GM19035 (cell line): ENCODE measurements around the gene FRMD3.
A peak's percentile ranks its signal among the peaks of the same experiment; 100 is the strongest.

Source experiments
- ATAC-seq: cut with Tn5 transposase; IDR thresholded peaks from one replicate; pipeline ENCODE4 v1.9.1; 2021; ENCODE audit not compliant: unreplicated experiment

FRMD3 gene

GRCh38 chr9:83475741-83476140 is 62.5 kb downstream of the FRMD3 start:
- no peak for ATAC-seq

GRCh38 chr9:83474631-83475030 is 63.6 kb downstream of the FRMD3 start:
- ATAC-seq: no peak

DNA sequence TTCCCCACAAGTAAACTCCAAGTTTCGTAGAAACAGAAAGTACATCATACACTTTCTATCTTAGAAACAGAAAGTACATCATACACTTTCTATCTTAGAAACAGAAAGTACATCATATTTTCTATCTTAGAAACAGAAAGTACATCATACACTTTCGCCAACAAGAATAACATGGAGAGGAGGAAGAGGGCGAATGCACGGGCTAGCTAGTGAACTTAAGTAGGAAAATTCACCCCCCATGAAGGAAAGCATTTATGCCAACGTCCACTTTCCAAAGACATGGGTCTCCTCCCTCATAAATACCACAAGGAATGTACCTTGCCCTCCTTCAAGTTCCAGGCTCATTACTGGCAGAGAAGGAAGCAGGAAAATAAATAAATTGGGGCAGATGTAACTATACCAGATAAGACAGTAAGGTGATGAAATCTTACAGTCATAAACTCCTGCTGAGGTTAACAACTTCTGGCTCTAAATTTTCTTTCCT is 64.7 kb downstream of the FRMD3 start:
- peak; percentile 94 for ATAC-seq

- no peak for ATAC-seq
These were observed 65.4 kb downstream of the FRMD3 start for GRCh38 chr9:83472764-83473163.

- no peak for ATAC-seq
These were observed 66.0 kb downstream of the FRMD3 start for GRCh38 chr9:83472221-83472665.

DNA sequence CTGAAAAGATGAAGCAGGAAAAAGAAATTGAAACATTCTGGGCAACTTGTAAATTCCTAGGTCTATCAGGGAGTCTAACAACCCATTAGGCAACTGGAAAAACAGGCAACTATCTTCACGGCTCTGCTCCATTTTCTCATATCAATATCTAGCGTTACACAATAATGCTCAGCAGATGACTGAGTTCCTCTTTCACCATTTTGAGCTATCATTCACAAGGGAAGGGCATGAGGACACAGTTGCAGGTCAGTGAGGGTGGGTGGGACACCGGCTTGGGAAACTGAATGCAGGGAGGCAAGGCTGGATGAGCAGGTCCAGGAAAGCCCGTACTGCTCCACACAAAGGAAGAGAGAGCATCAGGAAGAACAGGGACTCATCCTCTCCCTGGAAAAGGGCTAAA is 67.0 kb downstream of the FRMD3 start:
- no peak for ATAC-seq

GRCh38 chr9:83469722-83470121 is 68.5 kb downstream of the FRMD3 start:
- ATAC-seq: no peak

DNA sequence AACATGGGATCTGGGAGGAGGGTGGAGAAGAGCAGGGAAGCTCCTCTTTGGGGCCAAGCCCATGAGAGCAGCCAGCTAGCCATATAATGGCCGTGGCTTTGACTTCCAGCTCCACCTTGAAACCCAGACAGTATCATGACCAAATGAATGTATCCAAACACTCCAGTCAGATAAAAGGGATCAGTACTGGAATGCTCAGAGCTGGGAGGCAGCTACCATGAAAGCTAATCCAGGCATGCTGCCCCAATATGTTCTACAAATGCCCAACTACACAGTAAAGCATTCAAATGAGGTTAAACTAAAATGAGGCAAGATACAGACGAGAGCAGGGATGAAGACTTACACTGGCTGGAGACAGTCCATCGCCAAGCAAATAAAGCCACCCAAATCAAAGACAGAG is 69.4 kb downstream of the FRMD3 start:
- ATAC-seq: no peak

GRCh38 chr9:83466877-83467276 is 71.3 kb downstream of the FRMD3 start:
- no peak for ATAC-seq

- ATAC-seq: no peak
These were observed 71.8 kb downstream of the FRMD3 start for GRCh38 chr9:83466351-83466750.

DNA sequence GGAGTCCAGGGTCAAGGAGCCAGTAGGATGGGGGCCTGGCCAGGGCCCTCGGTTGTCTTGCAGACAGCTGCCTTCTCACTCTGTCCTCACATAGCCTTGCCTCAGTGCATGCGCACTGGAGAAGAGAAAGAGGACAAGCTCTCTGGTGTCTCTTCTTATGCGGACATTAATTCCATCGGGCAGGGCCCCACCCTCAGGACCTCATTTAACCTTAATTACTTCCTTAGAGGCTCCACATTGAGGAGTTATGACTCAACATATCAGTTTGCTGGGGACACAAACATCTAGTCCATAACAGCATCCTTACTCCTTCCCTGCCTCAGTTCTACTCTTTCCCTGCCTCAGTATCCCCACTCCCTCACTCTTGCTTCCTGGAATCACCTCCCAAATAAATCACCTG is 78.4 kb downstream of the FRMD3 start:
- no peak for ATAC-seq

GRCh38 chr9:83458530-83458929 is 79.7 kb downstream of the FRMD3 start:
- no peak for ATAC-seq

DNA sequence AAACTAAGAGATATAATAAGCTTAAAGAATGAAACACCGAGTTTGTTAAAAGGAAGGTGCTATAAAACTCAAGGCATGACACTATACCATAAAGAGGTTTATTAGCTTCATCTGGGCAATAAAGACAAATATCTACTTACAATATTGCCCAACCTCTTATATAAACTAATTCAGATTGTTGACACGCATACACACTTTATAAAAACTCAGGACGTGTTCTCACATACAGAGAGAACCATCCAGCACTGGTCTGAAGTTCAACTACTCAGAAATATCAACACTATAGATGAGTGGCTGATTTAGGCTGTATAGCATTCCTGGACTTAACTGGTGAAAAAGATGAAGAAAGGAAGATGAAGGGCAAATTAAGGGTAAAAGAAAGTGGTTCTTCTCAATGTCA is 81.2 kb downstream of the FRMD3 start:
- no peak for ATAC-seq

- ATAC-seq: no peak
These were observed 82.0 kb downstream of the FRMD3 start for GRCh38 chr9:83456226-83456625.

DNA sequence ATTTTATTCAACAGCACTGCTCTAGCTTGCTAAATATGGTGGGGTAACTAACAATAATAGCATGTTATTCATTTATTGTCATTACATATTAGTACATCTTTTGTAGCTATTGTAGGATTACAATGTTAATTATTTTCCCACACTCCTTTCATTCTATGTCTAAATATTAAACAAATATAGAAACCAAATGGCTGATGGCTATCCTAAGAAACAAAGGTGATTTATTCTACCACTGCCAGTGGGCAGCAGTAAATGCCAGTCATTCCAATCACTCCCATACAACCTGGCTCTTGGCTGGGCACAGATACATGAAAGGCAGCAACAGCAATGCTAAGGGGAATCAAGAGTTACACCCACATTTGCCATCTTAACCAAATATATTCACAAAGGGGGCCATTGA is 84.1 kb downstream of the FRMD3 start:
- ATAC-seq: no peak

GRCh38 chr9:83451308-83451707 is 86.9 kb downstream of the FRMD3 start:
- no peak for ATAC-seq

- ATAC-seq: no peak
These were observed 88.2 kb downstream of the FRMD3 start for GRCh38 chr9:83449983-83450382.

GRCh38 chr9:83449166-83449565 is 89.0 kb downstream of the FRMD3 start:
- no peak for ATAC-seq

GRCh38 chr9:83448626-83449025 is 89.6 kb downstream of the FRMD3 start:
- ATAC-seq: no peak

DNA sequence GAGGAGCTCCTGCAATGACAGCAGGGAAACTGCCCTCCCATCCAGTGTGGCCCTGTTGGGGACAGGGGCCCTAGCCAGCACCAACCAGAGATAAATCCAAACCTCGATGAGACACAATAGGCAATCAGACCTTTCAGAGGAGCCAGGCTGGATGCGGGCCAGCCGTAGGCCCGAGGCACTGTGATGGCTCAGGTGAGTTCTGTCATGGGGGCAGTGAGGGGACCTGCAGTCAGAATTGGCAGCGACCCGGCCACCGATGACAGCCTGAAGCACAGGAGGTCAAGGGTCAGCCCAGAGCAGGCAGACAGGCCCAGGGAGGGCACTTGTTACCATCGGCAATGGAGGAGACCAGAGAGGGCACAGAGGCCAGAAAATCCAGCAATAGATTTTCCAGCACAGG is 90.8 kb downstream of the FRMD3 start:
- ATAC-seq: no peak

GRCh38 chr9:83445703-83446265 is 92.4 kb downstream of the FRMD3 start:
- ATAC-seq: no peak

DNA sequence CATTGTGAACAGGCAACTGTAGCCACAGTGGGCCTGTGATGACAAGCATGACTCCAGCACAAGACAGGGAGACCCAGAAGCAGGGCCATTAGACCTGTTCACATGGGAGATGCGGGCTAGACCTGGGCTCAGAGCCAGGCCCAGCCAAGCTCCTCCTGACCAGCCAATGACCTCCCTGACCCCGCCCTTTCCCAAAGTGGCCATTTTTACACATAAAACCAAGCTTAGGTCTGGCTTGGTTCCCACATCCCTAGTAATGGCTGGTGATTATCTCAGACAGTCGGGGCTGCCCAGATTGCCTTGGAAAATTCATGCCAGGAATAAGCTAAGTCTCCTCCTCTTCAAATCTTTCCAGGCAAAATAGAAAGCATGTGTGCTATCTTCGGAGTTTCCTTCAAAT is 94.1 kb downstream of the FRMD3 start:
- ATAC-seq: no peak

GRCh38 chr9:83441390-83441789 is 96.8 kb downstream of the FRMD3 start:
- ATAC-seq: no peak
